Stimulated activated CD4-positive, alpha-beta T cell treated with anti-CD3 and anti-CD28 coated beads, Interleukin-15, amount 100 ng/mL, for 48 hours (primary cell): ENCODE results near the gene PDGFC.

Experiments used
- DNase-seq, 2 donors: peaks; one replicate each; pipeline ENCODE4 v3.0.0-alpha.2; 2020; ENCODE audit warnings: low read depth in 2 of 2

PDGFC gene

DNA sequence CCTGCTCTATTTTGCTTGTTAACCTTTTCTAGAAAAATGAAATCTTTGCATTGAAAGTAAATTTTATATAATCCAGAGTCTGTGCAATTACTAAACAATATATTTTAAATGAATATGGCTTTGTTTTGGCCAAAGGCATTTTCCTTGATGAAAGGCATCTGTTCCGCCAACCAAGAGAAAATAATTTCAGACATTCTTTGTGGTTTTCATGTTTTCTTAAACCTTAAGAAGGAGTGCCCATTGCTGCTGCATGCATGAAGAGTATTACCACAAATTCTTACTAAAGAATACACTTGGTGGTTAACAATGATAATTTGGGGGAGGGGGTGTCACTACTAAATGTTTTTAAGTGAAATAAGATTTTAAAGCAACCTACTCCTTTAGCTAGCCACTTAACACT is 2.7 kb upstream of the PDGFC start:
- DNase-seq: no peak

DNA sequence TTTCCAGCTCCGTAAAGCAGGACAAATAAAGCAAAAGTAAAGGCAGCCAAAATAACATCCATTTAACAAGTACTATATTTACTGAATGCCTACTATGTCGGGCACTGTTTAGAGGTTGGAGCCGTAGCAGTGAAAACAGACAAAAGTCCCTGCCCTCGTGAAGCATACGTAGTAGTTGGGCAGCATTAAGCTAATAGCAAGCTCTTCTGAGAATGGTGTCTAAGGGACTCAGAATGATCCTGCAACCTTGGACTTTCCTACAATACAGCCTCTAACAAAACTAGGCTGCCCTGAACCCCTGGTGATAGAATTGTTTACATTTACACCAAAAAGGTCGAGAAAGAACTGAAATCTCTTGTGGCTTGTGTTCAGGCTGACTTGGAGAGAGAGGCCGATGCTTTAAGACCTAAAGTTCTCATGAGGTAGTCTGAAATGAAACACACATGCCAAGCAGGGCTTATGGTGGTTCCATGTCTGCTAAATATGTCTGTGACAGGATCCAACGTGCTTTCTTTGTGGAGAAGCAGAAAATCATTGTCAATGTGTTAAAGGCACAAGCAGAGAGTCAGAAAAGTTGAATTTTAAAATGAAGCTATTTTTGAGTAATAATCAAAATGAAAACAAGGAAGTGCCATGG is 898 bp upstream of the PDGFC start:
- no peak for DNase-seq

- no peak for DNase-seq
These were observed 379 bp downstream of the PDGFC start for GRCh38 chr4:156971165-156971675.

GRCh38 chr4:156970501-156971164 is 966 bp downstream of the PDGFC start:
- no peak for DNase-seq

GRCh38 chr4:156969911-156970310 is 1.7 kb downstream of the PDGFC start:
- DNase-seq: no peak

GRCh38 chr4:156969101-156969500 is 2.5 kb downstream of the PDGFC start:
- no peak for DNase-seq

DNA sequence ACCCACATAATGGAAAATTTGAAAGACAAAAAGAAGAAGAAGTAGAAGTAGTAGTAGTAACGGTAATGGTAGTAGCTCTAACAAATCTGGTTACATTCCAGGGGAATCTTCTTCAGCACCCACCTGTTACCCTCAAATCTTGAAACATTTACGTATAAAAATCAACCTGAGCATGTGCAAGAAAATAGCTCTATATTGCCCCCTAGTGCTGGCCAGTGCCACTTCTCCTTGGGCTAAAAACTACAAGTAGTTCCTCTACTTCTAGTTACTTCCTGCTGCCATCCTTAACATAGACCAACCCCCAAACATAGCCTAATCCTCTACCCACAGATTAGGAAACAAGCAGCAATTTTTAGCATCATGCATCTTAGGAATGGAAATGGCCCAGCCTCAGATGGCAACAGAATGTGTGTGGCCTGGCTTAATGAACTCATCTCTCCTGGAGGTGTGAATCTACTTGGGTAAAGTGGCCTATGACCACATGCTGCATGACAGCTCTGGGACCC is 3.1 kb downstream of the PDGFC start:
- no peak for DNase-seq

GRCh38 chr4:156966836-156967235 is 4.8 kb downstream of the PDGFC start:
- no peak for DNase-seq

DNA sequence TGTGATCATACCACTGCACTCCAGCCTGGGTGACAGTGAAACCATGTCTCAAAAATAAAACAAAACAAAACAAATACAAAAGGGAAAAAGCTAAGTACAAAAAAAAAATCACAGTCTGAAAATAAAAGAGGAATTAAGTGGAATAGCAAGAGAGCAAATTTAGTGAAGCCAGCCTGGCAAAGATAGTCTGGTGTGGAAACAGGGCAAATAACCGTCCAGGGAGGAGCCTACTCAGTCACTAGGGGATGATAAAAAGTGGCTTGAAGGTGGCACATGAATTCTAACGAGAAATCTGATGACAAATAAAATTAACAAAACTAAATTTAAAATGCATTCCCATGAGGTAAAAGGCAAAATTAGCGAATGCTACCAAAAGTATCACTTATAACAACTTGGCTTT is 8.2 kb downstream of the PDGFC start:
- DNase-seq: no peak

DNA sequence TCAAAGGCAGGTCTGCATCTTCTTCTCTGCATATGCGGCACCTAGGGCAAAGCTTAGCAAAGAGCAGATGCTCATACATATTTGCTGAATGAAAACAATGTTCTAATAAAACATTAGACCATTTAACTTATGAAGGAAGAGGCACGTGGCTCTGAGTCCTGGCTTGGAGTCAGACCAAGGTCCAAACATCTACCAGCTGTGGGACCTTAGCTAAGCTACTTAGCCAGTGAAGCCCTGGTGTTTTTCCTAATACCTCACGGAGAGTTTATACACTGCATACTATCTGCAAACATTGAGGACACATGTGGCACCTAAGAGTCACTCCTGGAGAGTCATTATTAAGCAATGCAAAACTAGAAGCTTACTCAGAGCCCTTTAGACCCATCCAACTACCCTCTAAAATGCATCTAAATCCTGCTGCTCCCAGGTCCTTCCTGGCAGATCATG is 9.0 kb downstream of the PDGFC start:
- DNase-seq: no peak

GRCh38 chr4:156962058-156962358 is 9.6 kb downstream of the PDGFC start:
- no peak for DNase-seq

GRCh38 chr4:156961196-156962057 is 10.2 kb downstream of the PDGFC start:
- no peak for DNase-seq

GRCh38 chr4:156959298-156959702 is 12.3 kb downstream of the PDGFC start:
- DNase-seq: no peak

DNA sequence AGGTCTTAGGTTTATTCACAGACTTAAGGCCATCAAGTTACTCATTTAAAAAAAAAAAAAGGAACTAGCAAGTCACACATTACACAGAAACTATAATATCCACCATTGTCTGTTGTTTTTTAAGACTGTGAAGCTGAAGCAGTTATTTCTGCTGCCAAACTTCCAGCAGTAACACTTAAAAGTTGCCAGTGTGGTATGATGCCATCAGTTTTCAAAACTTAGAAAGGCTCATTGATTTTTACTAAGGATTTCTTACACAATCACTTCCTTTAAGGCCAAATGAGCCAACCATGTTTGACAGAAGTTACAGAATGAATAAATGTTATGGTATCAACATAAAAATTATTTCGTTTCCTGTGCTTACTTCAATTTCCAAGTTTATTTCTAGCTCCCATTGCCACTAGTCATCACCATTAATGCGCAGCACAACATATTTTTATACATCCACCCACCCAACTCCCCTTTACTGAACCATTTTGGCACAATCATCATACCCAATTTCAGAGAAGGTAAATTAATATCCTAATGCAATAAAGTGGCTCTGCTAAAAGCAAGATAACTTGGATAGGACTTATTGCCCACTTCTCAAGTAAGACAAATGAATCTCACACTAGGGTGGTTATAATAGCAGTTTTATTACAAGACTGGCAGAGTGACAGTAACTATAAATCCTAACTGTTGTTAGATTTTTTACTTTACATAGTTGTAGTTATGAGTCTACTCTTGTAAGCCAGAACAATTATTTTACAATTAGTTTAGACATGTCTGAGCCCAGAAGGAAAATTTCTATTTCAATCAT is 13.1 kb downstream of the PDGFC start:
- no peak for DNase-seq

GRCh38 chr4:156957556-156957955 is 14.0 kb downstream of the PDGFC start:
- DNase-seq: no peak

GRCh38 chr4:156956826-156957368 is 14.7 kb downstream of the PDGFC start:
- DNase-seq: no peak

DNA sequence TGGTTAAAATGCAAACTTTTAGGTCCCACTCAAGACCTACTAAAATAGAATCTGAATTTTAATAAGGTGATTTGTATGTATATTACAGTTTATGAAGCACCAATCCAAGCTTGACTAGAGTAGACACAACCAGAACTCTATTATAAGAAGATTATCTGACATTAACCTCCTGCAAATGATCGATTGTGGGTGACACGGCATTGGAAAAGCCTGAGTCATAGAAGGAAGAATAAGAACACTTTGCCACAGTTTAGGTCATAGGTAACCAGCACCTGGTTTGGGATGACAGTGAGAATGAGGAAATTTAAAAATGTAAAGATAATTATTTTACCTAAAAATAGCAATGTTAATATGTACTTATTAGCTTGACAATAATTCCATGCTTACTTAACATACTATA is 15.2 kb downstream of the PDGFC start:
- DNase-seq: no peak

- no peak for DNase-seq
These were observed 17.0 kb downstream of the PDGFC start for GRCh38 chr4:156954587-156954986.

GRCh38 chr4:156953951-156954350 is 17.6 kb downstream of the PDGFC start:
- no peak for DNase-seq

DNA sequence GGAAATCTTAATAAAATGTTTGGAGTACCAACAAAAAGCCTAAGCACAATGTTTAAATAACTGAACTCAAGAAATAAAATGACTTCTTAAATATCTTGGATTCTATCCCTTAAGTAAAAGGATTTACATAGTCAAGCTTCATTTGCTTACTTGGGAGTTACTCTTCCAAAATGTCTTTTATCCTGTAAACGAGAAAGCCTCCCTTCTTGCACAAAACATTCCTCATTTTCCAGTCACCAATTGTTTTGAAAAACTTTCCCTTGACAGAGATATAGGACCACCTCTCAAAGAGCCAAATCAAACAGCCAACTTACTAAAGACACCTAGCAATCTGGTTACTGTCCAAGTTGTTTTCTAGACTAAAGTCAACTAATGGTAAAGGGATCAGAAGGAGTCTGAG is 18.6 kb downstream of the PDGFC start:
- no peak for DNase-seq

DNA sequence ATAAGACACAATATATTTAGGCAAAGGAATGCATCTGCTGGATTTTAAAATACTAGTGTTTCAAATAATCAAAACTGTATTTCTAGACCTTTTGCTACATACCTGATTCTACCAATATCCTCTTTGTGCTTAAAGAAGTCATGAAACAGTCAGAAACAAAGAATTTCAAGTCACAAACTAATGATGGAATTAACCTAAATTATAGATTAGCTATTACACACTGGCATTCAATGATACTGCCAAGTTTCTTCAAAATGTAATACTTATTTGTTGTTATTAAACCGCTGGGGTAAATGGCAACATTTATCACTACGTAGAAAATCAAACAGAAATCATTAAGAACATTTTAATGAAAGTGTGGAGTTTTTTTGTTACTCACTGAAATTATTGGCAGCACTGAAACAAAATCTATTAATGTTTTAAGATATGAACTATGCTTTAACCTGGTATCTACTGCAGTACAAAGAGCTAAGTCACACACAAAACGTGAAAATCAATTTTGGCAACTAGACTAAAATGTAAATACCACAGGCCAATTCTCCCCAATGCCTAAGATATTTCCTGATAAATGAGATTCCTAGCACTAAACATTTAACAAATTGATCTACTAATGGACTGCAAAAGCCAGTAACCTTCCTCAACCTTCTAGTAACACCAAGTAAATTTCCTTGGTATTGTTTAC is 19.4 kb downstream of the PDGFC start:
- no peak for DNase-seq
